Measurements from ENCODE around the gene ATP5ME. TPM values are rescaled to one million over a fixed set of nuclear protein-coding genes. Genes with fewer than 3 reads are reported as not detected.
A peak's percentile ranks its signal among the peaks of the same experiment; 100 is the strongest.

Gene ATP5ME
- total RNA-seq, 1 experiment from 2014 or later, result 425 TPM

DNA sequence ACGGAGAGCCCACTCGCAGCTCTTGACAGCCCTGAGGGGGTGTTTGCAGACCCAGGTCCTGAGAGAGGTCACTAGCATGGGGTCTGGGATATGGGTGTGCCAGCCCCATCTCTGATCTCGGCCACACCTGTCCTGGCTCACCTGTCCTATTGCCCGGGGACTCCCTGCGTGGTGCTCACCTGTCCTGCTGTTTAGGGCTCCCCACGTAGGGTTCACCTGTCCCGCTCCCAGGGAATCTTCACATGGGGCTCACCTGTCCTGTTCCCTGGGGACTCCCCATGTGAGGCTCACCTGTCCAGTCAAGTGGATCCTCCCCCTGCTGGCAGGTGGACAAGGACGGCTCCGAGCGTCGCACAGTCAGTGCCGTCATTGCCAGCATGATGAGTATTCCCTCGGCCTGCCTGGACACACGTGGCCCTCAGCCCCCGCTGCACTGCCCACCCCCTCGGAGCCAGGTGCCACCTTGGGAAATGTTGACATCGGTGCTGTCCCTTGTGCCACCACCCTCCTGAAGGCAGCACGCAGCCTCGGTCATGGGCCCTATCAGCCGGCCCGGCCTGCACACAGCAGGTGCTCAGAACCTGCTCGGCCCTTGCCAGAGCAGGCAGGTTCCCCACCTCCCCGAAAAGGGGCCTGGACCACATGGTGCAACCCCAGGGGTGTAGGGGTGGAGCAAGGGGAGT lies 8.6 kb upstream of the ATP5ME start:
- Histone ChIP-seq H3K4me2 (ENCODE audit: insufficient read depth, insufficient read length, low read length) (no peak overlapping the region), H3T11ph (ENCODE audit: low read length) (no peak overlapping the region), H2BK12ac (ENCODE audit: insufficient read length, low read depth, low read length) (no peak overlapping the region), H2BK20ac (ENCODE audit: low read depth, low read length, poor library complexity, severe bottlenecking) (no peak overlapping the region), H4K8ac (replicated peaks; ENCODE audit: insufficient read length, low read depth, low read length) (no peak overlapping the region), H4K91ac (ENCODE audit: insufficient read length, low read depth, low read length) (no peak overlapping the region), H3K18ac (ENCODE audit: insufficient read length, low read depth, low read length) (no peak overlapping the region), H3K79me1 (ENCODE audit: insufficient read depth, low read depth, low read length, poor library complexity, severe bottlenecking) (no peaks in the 10 kb centered on the region), H3K14ac (ENCODE audit: insufficient read depth, low read length) (no peak overlapping the region), H3K79me2 (ENCODE audit: insufficient read depth, low read length) (no peaks in the 10 kb centered on the region), H4K20me1 (ENCODE audit: control insufficient read depth, insufficient read depth, insufficient read length) (no peaks in the 10 kb centered on the region), H2BK15ac (ENCODE audit: low read depth, low read length) (no peak overlapping the region), H3K9me3 (ENCODE audit: control insufficient read depth, low read depth, low read length) (no peaks in the 10 kb centered on the region), H3K56ac (ENCODE audit: insufficient read length, low read depth, low read length) (no peak overlapping the region), H2AFZ (ENCODE audit: low read length) (no peak overlapping the region), H3K27me3 (ENCODE audit: insufficient read depth, low read length) (no peaks in the 10 kb centered on the region), H3K23me2 (ENCODE audit: insufficient read length, low read depth, low read length, poor library complexity, severe bottlenecking) (peaks cover 5% of the 10 kb centered on the region), H3K27ac (ENCODE audit: insufficient read length, low read depth, low read length) (no peak overlapping the region), H2BK120ac (ENCODE audit: low read depth, low read length, poor library complexity, severe bottlenecking) (no peak overlapping the region), H3K9ac (ENCODE audit: extremely low read depth, insufficient read length, low read length) (no peak overlapping the region), H3K23ac (ENCODE audit: insufficient read length, low read depth, low read length) (no peak overlapping the region), H2BK5ac (ENCODE audit: insufficient read length, low read length) (no peak overlapping the region), H4K5ac (ENCODE audit: insufficient read length, low read depth, low read length) (no peak overlapping the region), H3K4me1 (ENCODE audit: insufficient read depth, low read length) (no peaks in the 10 kb centered on the region), H2AK5ac (ENCODE audit: insufficient read length, low read length) (no peak overlapping the region), H3K4ac (ENCODE audit: low read depth, low read length) (no peak overlapping the region)
- Mint-ChIP-seq H3K9me3 (no peaks in the 10 kb centered on the region; a peak in 1 of 5 replicates), H3K4me3 (peak overlapping the region in 1 of 2 experiments; percentile 44; a peak in 1 of 5 replicates), H3K4me1 (peaks cover 3 to 17% of the 10 kb centered on the region in 2 experiments), H3K27me3 (ENCODE audit: low read depth) (peaks cover 11% of the 10 kb centered on the region), H3K27ac (no peak overlapping the region; a peak in 1 of 7 replicates), H3K36me3 (ENCODE audit: insufficient read depth in 1 of 3, low read depth in 3 of 3) (peaks cover 0 to under 1% (median 0%) of the 10 kb centered on the region in 3 experiments; a peak in 2 of 7 replicates)
- TF ChIP-seq, protein P1, sequence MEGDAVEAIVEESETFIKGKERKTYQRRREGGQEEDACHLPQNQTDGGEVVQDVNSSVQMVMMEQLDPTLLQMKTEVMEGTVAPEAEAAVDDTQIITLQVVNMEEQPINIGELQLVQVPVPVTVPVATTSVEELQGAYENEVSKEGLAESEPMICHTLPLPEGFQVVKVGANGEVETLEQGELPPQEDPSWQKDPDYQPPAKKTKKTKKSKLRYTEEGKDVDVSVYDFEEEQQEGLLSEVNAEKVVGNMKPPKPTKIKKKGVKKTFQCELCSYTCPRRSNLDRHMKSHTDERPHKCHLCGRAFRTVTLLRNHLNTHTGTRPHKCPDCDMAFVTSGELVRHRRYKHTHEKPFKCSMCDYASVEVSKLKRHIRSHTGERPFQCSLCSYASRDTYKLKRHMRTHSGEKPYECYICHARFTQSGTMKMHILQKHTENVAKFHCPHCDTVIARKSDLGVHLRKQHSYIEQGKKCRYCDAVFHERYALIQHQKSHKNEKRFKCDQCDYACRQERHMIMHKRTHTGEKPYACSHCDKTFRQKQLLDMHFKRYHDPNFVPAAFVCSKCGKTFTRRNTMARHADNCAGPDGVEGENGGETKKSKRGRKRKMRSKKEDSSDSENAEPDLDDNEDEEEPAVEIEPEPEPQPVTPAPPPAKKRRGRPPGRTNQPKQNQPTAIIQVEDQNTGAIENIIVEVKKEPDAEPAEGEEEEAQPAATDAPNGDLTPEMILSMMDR (conservative IDR thresholded peaks at IDR 0.05), result no peak
- peak; percentile 28 for DNase-seq
- WGBS (ENCODE audit: extremely low coverage, insufficient read length, low lambda C conversion rate), result no CpG with 5 or more reads among the region's 23 CpGs

Measured in H9 (cell line).